Measurements from ENCODE around the gene AGBL4. TPM values are rescaled to one million over a fixed set of nuclear protein-coding genes. Genes with fewer than 3 reads are reported as not detected.

Gene AGBL4
- total and polyA plus RNA-seq, 2 of the 13 experiments (the other 11 are each of a cell fraction or from before 2014, with no cell fraction given) = not detected

DNA sequence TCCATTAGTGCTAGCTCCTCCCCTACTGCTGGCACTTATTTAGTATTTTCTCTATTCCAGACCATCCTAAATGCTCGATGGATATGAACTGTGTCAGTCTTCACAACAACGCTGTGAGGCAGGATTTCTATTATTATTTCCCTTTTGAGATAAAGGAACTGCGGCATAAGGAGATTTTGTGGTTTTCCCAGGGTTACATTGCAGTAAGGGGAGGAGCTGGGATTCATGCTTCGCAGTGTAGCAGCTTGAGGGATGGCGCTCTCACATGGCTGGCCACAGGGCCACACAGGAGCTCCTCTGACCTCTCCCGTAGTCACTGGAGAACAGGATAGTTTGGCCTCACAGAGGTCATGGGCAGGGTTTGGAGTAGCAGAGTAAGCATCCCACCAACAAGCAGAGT is 1364.0 kb downstream of the AGBL4 start:
- Histone ChIP-seq H3K27ac (ENCODE audit: extremely low read length, insufficient read depth, low read length) (no peak overlapping the region), H3K9ac (ENCODE audit: insufficient read depth, low read depth, low read length) (no peak overlapping the region), H4K20me1 (ENCODE audit: insufficient read depth, low read length) (no peaks in the 10 kb centered on the region), H3K36me3 (replicated peaks in 1 of 2; ENCODE audit: control insufficient read depth in 1 of 2, insufficient read depth in 2 of 2, low read length in 2 of 2) (no peaks in the 10 kb centered on the region), H3K79me2 (ENCODE audit: insufficient read depth, low read length) (no peaks in the 10 kb centered on the region), H3K4me1 (ENCODE audit: insufficient read depth, low read length) (no peaks in the 10 kb centered on the region), H3K4me2 (ENCODE audit: low read depth, low read length) (no peak overlapping the region), H3K27me3 (ENCODE audit: control insufficient read depth in 1 of 2, insufficient read depth in 2 of 2, low read length in 2 of 2) (no peaks in the 10 kb centered on the region), H2AFZ (ENCODE audit: low read length) (no peak overlapping the region), H3K9me3 (ENCODE audit: low read length) (no peaks in the 10 kb centered on the region), H3K4me3 (replicated peaks in 1 of 3; ENCODE audit: insufficient read depth in 1 of 3, low read depth in 2 of 3, low read length in 3 of 3) (no peak overlapping the region)
- ATAC-seq (no peak), DNase-seq (ENCODE audit: low spot score) (no peak), FAIRE-seq (no peak)
- intact Hi-C loops (cut with micrococcal nuclease; ENCODE audit: unreplicated experiment) = no loop called here
- 24% methylated on average over 6 of the region's 6 CpGs for WGBS (ENCODE audit: low lambda C conversion rate)
- TF ChIP-seq ADNP (CRISPR knock-in tag; IDR thresholded peaks at IDR 0.05) = no peak
- in situ Hi-C loops (cut with HindIII; ENCODE audit: extremely low pct_ligation_motif_present, low pct_unique_long_range_greater_than_20kb) = no loop called here
- no TSS peak for BruUV-seq (replicated peaks)
- ChIA-PET POLR2A (no interaction called here), CTCF (ENCODE audit: low intra/inter-chr PET ratio, low total read pairs) (no interaction called here)

- Histone ChIP-seq H3K27me3 (ENCODE audit: control insufficient read depth in 1 of 2, insufficient read depth in 2 of 2, low read length in 2 of 2) (no peaks in the 10 kb centered on the region), H3K27ac (ENCODE audit: extremely low read length, insufficient read depth, low read length) (no peak overlapping the region), H2AFZ (ENCODE audit: low read length) (no peak overlapping the region), H4K20me1 (ENCODE audit: insufficient read depth, low read length) (no peaks in the 10 kb centered on the region), H3K9ac (ENCODE audit: insufficient read depth, low read depth, low read length) (no peak overlapping the region), H3K9me3 (ENCODE audit: low read length) (no peaks in the 10 kb centered on the region), H3K4me3 (replicated peaks in 1 of 3; ENCODE audit: insufficient read depth in 1 of 3, low read depth in 2 of 3, low read length in 3 of 3) (no peak overlapping the region), H3K4me2 (ENCODE audit: low read depth, low read length) (no peak overlapping the region), H3K79me2 (ENCODE audit: insufficient read depth, low read length) (no peaks in the 10 kb centered on the region), H3K36me3 (replicated peaks in 1 of 2; ENCODE audit: control insufficient read depth in 1 of 2, insufficient read depth in 2 of 2, low read length in 2 of 2) (no peaks in the 10 kb centered on the region), H3K4me1 (ENCODE audit: insufficient read depth, low read length) (no peaks in the 10 kb centered on the region)
- DNase-seq (ENCODE audit: low spot score) = no peak
- FAIRE-seq = no peak
- TF ChIP-seq, protein P1, sequence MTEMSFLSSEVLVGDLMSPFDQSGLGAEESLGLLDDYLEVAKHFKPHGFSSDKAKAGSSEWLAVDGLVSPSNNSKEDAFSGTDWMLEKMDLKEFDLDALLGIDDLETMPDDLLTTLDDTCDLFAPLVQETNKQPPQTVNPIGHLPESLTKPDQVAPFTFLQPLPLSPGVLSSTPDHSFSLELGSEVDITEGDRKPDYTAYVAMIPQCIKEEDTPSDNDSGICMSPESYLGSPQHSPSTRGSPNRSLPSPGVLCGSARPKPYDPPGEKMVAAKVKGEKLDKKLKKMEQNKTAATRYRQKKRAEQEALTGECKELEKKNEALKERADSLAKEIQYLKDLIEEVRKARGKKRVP (CRISPR knock-in tag; IDR thresholded peaks at IDR 0.05) = no peak
- TF ChIP-seq DNMT1 (CRISPR knock-in tag; IDR thresholded peaks at IDR 0.05) (no peak), ZNF629 (CRISPR knock-in tag; conservative IDR thresholded peaks at IDR 0.05) (no peak), MED13 (CRISPR knock-in tag; IDR thresholded peaks at IDR 0.05) (no peak)
- CTCF ChIA-PET (ENCODE audit: low intra/inter-chr PET ratio, low total read pairs) = no interaction called here
- no TSS peak for BruUV-seq (replicated peaks)
- in situ Hi-C loops (cut with HindIII; ENCODE audit: extremely low pct_ligation_motif_present, low pct_unique_long_range_greater_than_20kb) (no loop called here), intact Hi-C loops (cut with micrococcal nuclease; ENCODE audit: unreplicated experiment) (no loop called here)
- 0 out of 3 replicates have a peak, but pooled peaks have one; percentile 40 for ATAC-seq
- 34% methylated on average over 4 of the region's 4 CpGs for WGBS (ENCODE audit: low lambda C conversion rate)
- POLR2A ChIA-PET = no interaction called here
Observed at GRCh38 chr1:48657413-48657812, 1366.3 kb downstream of the AGBL4 start.
